Activated CD8-positive, alpha-beta memory T cell treated with anti-CD3 and anti-CD28 coated beads, Interleukin-2, amount 50 U/mL, for 1 hour (primary cell): ENCODE data around the gene LRRC8D.

Experiments
- DNase-seq: peaks from one replicate; pipeline ENCODE4 v3.0.0-alpha.2; 2020; ENCODE audit errors: extremely low read depth

LRRC8D gene

DNA sequence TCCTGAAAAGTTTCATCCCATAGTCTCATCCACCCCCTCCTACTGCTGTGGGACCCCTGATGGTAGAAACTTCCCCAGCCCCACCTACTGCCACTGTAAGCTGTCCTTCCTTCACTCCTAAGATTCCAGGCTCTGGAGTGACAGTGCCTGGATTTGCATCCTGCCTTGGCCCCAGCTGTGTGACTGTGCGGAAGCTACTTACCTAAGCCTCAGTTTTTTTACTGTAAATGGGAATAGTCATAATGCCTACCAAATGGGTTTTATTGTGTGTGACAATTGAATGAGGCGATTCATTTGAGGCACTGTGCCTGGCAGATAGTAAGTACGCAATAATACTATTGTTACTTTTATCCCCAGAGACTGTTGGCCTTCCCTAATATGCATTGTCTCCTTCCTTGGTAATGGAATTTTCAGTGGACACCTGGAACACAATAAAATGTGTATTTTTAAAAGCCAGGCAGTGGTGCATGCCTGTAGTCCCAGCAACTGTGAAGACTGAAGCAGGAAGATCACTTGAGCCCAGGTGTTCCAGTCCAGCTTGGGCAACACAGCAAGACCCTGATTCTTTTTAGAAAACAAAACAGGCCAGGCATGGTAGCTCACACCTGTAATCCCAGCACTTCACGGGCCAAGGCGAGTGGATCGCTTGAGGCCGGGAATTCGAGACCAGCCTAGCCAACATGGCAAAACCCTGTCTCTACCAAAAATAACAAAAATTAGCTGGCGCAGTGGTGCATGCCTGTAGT, 119.0 kb downstream of the LRRC8D start:
- no peak for DNase-seq

- no peak for DNase-seq
Measured at GRCh38 chr1:89941110-89941766, 120.4 kb downstream of the LRRC8D start.

DNA sequence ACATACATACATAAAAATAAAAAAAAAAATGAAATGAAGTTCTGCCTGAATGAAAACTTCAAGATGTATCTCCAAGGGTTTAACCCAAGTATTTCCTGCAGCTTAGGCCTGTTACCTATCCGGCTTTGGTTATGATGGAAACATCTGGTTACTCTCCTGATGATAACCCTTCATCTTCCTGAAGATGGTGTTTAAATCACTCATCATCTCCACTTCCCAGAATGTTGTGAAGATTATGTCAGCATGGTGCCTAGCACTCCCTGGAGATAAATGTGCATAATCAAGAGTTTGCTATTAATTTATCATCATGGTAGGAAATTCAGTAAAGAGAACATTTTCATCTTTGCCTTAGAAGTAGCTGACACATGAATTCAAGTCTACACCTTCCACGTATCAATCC, 121.2 kb downstream of the LRRC8D start:
- no peak for DNase-seq

GRCh38 chr1:89942825-89943658, 122.2 kb downstream of the LRRC8D start:
- no peak for DNase-seq

GRCh38 chr1:89943846-89944781, 123.3 kb downstream of the LRRC8D start:
- no peak for DNase-seq

DNA sequence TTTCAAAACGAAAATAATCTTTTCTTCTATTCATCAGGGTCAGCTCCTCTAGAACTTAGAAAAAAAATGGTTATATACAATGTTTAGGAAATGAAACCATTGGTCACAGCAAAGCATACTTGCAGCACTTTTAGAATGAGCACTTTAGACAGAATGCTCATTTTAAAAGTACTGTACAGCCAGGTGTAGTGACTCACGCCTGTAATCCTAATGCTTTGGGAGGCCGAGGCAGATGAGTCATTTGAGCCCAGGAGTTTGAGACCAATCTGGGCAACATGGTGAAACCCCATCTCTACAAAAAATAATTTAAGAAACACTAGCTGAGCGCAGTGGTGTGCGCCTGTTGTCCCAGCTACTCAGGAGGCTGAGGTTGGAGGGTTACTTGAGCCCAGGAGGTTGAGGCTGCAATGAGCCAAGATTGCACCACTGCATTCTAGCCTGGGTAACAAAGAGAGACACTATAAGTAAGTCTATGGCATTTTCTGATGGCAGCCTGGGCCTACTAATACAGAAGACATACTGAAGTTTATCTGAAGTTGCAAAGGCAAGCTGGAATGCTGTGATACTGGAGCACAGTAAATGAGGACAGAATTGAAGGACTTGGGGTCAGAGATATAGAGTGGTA, 125.1 kb downstream of the LRRC8D start:
- DNase-seq = no peak

DNA sequence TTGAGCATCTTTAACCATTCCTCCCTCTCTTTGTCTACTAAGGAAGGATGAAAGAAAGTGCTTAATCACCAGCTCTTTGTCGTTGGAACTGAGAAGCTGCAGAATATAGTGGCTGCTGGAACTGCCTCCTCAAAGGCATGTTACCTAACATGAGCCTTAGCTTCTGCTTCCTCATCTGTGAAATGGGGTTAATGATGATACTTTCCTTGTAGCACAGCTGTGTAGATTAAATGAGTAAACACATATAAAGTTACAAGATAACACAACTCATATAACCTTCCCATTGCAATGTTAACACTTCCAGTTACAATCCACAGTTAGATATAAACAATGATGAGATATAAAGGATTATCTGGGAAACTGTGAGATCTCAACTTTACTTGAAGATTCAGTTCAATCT, 125.7 kb downstream of the LRRC8D start:
- DNase-seq = no peak

GRCh38 chr1:89948722-89949345, 128.0 kb downstream of the LRRC8D start:
- DNase-seq = no peak

- no peak for DNase-seq
Measured at GRCh38 chr1:89949991-89950624, 129.3 kb downstream of the LRRC8D start.

DNA sequence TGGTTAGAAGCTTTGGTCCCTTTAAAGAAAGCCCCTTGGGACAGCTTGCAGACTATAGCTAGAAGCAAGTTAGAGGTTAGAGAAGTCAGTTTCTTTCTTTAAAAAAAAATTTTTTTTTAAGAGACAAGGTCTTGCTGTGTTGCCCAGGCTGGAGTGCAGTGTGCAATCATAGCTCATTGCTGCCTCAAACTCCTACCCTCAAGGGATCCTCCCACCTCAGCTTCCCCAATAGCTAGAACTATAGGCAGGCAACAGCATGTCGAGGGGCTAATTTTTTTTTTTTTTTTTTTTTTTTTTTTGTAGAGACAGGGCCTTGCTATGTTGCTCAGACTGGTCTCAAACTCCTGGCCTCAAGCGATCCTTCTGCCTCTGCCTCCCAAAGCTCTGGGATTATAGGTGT, 129.9 kb downstream of the LRRC8D start:
- DNase-seq = no peak

DNA sequence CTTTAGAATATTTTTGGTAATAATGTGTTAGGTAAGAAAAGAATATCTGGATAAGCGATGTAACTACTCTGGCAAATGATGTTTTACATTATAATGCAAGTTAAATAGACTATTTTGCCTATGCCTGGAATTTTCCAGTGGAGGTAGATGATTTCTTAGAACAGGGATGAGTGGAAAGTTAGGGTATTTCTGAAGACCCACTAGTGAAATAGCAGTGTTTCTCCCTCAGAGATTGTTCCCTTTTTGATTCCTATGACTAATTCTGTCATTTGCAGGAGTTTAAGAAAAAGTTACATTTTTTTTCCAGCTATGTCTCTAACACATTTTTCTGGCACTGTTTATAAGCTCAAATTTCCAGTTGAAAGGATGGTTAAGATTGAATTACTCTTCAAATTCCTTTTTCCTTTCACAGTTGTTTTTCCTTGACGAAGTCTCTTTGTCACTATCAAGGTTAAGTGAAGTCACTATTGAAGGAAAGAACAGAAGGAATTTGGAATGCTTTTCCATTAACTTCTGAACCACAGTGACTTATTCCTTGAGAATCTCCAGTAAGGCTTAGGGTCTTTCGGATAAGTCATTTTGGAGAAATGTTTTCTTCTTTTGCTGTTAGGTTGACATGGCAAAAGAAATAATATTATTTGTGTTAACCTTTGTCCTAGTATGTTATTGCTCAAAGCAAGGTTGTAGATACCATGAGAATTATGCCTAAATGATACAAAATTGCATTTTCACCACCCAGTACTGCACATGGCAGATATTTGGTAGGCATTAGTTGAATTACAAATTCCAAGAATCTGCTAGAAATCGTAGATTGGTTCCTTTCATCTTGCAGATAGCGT, 131.2 kb downstream of the LRRC8D start:
- DNase-seq = no peak

DNA sequence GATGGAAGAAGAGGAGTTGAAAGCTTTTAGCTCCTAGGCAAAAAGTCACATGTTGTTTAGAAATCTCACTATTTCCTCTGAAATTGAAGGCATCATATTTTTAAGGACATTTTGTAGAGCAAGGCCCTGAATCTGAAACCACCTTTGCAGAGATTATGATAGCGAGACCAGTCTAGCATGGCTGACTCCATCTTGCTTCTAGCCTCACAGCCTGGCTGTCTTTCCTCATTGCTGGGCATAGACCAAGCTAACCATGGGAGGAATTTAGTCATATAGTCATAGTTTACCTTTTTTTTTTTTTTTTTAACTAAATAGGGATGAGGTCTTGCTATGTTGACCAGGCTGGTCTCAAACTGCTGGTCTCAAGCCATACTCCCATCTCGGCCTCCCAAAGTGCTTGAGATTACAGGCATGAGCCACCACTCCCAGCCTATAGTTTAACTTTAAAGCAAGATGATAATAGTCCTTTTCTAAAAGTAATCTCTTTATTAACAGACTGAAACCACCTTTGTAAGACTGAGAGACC, 131.8 kb downstream of the LRRC8D start:
- DNase-seq = no peak

DNA sequence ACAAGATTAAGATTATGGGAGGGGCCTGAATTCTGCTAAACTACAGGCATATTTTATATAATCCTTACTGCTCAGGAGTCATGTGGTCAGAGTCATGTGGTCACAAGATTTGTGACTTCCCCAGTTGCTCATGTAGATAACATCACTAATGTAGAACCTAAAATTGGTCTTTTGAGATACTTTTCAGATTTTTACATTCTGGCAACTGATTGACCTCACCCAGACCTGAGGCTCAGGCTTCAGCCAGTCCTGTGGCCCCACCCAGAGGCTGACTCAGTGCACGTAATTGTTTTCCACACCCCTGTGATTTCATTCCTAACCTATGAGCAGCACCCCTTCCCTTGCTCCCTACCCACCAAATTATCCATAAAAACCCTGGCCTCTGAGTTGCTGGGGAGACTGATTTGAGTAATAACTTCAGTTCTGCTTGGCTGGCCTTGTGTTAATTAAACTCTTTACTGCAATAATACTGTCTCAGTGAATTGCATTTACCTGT, 132.3 kb downstream of the LRRC8D start:
- no peak for DNase-seq

DNA sequence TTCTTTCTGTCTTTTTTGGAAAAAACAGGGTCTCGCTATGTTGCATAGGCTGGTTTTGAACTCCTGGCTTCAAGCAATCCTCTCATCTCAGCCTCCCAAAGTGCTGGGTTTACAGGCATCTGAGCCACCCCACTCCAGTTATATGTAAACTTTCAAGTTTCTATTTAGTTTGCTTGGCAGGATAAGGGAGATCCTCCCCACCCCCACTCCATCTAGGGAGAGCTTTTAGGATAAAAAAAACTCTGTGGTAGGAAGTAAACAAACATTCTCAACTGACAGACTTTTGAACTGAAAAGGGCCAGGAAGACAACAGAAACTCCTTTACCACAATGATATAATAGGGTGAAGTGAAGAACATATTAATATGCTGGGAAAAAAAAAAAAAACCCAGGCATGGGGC, 133.1 kb downstream of the LRRC8D start:
- DNase-seq = no peak

DNA sequence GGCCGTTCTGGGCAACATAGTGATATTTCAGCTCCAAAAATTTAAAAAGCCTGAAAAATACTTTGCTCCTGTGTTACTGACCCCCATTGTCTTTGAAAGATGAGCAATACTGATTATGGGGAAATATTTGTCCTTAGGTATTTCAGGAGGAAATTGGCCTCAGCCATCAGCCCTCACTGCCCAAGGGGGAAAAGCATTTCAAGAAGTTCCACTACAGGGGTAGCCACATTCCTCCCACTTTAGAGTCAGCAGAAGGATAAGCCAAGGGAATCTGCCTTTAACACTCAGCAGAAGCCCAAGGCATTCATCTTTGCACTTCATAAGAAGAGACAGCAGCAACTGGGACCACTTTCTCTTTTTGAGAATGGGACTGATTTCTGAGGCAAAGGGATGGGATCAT, 133.6 kb downstream of the LRRC8D start:
- DNase-seq = no peak

DNA sequence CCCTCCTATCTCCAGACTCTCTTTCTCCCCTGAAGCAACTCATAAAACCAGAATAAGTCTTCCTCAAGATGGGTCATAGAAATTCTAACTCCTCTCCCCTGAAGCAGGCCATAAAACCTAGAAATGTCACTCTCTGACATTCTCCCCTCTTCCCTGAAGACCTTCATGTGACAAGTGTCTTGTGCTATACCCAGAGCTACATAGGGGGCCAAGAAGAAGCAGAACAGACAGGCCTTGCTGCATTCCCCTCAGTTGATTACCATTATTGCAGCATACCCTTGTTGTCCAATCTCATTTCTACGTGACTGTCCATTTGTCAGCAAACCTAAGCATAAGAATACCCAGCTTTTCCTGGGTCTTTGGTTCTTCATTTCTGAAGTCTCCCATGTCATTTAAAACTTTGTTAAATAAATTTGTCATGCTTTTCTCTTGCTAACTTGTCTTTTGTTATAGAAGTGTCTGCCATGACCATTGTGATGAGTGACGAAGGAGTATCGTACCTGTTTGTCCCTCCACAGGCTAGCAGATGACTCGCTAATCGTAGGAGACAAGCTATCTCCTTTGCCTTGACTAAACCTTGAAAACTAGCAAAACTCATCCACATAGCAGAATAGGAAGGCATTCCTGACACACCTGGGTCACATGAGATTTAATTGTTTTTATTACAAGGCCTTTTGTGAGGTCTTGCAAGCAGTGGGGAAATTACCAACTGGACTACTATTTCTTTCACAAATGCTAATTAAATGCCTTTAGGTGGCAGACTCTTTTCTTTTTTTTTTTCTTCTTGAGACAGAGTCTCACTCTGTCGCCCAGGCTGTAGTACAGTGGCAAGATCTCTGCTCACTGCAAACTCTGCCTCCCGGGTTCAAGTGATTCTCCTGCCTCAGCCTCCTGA, 134.7 kb downstream of the LRRC8D start:
- no peak for DNase-seq

- DNase-seq = no peak
Measured at GRCh38 chr1:89957107-89957506, 136.3 kb downstream of the LRRC8D start.
